GM13976 (cell line): ENCODE results near the gene MYCBP2.

Source experiments
- DNase-seq: peaks from one replicate; pipeline ENCODE4 v3.0.0; 2012; ENCODE audit warnings: low spot score
- CTCF ChIP-seq: IDR thresholded peaks from 2 replicates; pipeline ENCODE4 v1.5.1; 2012; ENCODE audit warnings: borderline replicate concordance, mild to moderate bottlenecking; ENCODE audit not compliant: insufficient read depth; ENCODE audit errors: extremely low read depth, missing control alignments, control extremely low read depth
- in situ Hi-C: fragments of 300-500 bp; cut with MboI; formaldehyde crosslinking; loops from one replicate; pipeline ENCODE4 v1.12.0; 2022; ENCODE audit warnings: low sequenced_read_pairs, mixed read lengths, inconsistent platforms; ENCODE audit not compliant: unreplicated experiment

The MYCBP2 gene, protein sequence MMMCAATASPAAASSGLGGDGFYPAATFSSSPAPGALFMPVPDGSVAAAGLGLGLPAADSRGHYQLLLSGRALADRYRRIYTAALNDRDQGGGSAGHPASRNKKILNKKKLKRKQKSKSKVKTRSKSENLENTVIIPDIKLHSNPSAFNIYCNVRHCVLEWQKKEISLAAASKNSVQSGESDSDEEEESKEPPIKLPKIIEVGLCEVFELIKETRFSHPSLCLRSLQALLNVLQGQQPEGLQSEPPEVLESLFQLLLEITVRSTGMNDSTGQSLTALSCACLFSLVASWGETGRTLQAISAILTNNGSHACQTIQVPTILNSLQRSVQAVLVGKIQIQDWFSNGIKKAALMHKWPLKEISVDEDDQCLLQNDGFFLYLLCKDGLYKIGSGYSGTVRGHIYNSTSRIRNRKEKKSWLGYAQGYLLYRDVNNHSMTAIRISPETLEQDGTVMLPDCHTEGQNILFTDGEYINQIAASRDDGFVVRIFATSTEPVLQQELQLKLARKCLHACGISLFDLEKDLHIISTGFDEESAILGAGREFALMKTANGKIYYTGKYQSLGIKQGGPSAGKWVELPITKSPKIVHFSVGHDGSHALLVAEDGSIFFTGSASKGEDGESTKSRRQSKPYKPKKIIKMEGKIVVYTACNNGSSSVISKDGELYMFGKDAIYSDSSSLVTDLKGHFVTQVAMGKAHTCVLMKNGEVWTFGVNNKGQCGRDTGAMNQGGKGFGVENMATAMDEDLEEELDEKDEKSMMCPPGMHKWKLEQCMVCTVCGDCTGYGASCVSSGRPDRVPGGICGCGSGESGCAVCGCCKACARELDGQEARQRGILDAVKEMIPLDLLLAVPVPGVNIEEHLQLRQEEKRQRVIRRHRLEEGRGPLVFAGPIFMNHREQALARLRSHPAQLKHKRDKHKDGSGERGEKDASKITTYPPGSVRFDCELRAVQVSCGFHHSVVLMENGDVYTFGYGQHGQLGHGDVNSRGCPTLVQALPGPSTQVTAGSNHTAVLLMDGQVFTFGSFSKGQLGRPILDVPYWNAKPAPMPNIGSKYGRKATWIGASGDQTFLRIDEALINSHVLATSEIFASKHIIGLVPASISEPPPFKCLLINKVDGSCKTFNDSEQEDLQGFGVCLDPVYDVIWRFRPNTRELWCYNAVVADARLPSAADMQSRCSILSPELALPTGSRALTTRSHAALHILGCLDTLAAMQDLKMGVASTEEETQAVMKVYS (N-terminal part only)

DNA sequence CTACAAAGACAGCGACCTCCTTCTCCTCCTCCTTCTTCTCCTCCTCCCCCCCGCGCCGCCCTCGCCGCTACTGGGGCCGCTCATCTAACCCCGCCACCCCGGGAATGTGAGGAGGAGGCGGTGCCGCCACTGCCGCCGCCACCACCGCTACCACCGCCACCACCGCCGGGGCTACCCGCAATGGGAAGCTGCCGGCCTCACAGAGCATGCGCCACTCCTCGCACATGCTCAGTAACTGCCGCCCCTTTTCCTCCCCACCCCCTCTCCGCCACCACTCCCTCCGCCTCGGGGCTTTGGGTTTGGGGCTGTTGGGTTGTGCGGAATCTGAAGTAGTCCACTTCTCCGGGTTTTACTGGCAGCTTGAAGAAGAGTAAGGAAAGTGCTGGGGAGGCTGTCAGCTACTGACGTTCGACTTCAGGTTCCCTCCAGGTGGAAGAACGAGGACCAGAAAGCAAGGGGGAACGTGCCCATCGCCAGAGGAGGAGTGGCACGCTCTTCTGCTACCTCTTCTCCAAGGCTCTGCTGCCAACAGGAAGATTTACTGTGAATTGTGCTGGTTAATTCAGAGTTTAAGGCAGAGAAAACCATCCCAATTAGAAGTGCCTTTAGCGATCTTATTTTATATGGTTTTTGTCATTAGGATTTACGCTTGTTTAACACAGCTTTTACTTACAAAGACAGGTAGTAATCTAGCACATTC is at the start of gene MYCBP2:
MYCBP2 (minus strand) TSS at position 190 of the 700 bp plus-strand sequence. CDS start 319 bp downstream, outside the sequence.
- TF ChIP-seq CTCF = no peak
- in situ Hi-C loops = no loop called here
- peak; percentile 93 for DNase-seq

DNA sequence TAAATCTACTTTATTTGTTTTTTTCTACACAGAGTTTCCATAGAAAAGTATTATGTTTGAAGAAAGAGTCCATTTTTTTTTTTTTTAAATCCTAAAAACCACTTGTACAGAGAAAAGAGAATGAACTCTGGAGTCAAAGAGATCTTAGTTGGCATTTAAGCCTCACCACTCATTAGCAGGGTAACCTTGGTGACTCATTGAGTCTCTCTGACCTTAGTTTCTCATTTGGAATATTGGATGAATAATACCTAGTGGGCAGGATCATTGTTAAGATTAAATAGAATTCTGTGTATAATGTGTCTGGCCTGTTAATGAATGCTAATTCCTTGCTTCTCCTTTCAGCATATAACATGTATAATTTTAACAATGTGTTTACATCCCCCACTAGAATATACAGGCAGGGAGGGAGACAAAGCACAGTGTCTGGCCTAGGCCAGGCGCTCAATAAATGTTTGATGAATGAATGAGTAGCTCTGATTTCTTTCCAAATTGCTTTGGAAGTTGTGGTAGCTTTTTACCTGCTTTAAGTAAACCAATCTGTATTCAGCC is 48.7 kb upstream of the MYCBP2 start:
- in situ Hi-C loops = no loop called here
- no peak for TF ChIP-seq CTCF
- no peak for DNase-seq

DNA sequence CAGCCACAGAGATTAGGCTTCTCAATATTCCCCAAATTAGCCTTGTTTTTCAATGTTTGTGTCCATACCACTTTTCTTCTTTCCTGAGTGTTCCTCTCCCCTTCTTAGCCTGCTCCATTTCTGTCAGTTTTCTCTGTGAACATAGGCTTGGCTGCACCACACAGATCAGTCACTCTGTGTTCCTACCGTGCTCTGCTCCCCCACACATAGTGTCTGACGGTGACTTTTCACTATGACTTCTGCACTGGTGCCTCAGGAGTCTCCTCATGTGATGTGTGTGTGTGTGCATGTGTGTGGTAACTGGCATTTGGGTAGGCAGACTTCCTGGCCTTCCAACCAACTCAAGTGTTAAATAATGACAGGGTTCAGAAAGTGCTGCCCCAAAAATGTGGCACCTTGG is 47.9 kb upstream of the MYCBP2 start:
- in situ Hi-C loops = no loop called here
- no peak for TF ChIP-seq CTCF
- no peak for DNase-seq

- in situ Hi-C loops = no loop called here
- TF ChIP-seq CTCF = no peak
- no peak for DNase-seq
Observed at GRCh38 chr13:77374339-77374738, 47.4 kb upstream of the MYCBP2 start.

GRCh38 chr13:77373502-77373901 is 46.6 kb upstream of the MYCBP2 start:
- no peak for TF ChIP-seq CTCF
- DNase-seq = no peak
- in situ Hi-C loops = no loop called here
